B cell (primary cell): ENCODE measurements around the gene PHLDA3. TPM values are rescaled to one million over a fixed set of nuclear protein-coding genes. Genes with fewer than 3 reads are reported as not detected.

Source experiments
- ATAC-seq: fragments of 200-7000 bp; cut with Tn5 transposase; one replicate; pipeline ENCODE4 v1.10.0; 2021; ENCODE audit warnings: low read depth, mild to moderate bottlenecking, moderate number of reproducible peaks, moderate library complexity
- CTCF ChIA-PET: fragments of 350-600 bp; sonication (Branson Sonifier 250); formaldehyde crosslinking; loops from one replicate; lab custom pipeline; 2021; ENCODE audit warnings: antibody characterized with exemption, inconsistent platforms; lab: Charles Lee
- POLR2A ChIA-PET: fragments of 350-600 bp; sonication (Branson Sonifier 250); formaldehyde crosslinking; loops from one replicate; lab custom pipeline; 2021; ENCODE audit warnings: antibody characterized with exemption; lab: Charles Lee
- DNase-seq: peaks from one replicate; pipeline ENCODE4 v3.0.0; 2013
- H2AFZ ChIP-seq: 2 replicates; pipeline ENCODE4 v1.6.1; 2012; ENCODE audit warnings: mild to moderate bottlenecking, low read depth, low read length; ENCODE audit not compliant: insufficient read depth, poor library complexity, severe bottlenecking
- H3K27ac ChIP-seq, 2 donors: 1 replicate in 1 of 2; 2 replicates in 1 of 2; pipeline ENCODE4 v1.5.1; 2012 to 2013; ENCODE audit warnings: low read length in 2 of 2, mild to moderate bottlenecking in 2 of 2, moderate library complexity in 1 of 2
- H3K27me3 ChIP-seq, 4 experiments: fragments of 200-600 bp in 1 of 4; sonication (generic) in 1 of 4; replicated peaks in 1 of 4; 1 replicate in 2 of 4; 2 replicates in 2 of 4; pipeline versions ENCODE4 v1.6.1 to v1.7.0; 2013 to 2016; ENCODE audit warnings: low read length in 3 of 4, mild to moderate bottlenecking in 2 of 4, mixed read lengths in 1 of 4, moderate library complexity in 1 of 4; ENCODE audit not compliant: insufficient read depth in 4 of 4, control insufficient read depth in 3 of 4; ENCODE audit errors: control extremely low read depth in 1 of 4
- H3K36me3 ChIP-seq, 2 experiments: replicated peaks in 1 of 2; 1 replicate in 1 of 2; 2 replicates in 1 of 2; pipeline versions ENCODE4 v1.6.1 to v1.7.1; 2013; ENCODE audit warnings: low read length in 1 of 2; ENCODE audit not compliant: insufficient read depth in 2 of 2, control insufficient read depth in 1 of 2; ENCODE audit errors: control extremely low read depth in 1 of 2, extremely low read depth in 1 of 2
- H3K4me1 ChIP-seq, 2 donors: fragments of 200-600 bp in 1 of 2; sonication (generic) in 1 of 2; 1 replicate in 1 of 2; 2 replicates in 1 of 2; pipeline versions ENCODE4 v1.5.1 to v1.6.1; 2013 to 2017; ENCODE audit warnings: low read length in 2 of 2; ENCODE audit not compliant: control insufficient read depth in 2 of 2, insufficient read depth in 2 of 2
- H3K4me2 ChIP-seq: replicated peaks from 2 replicates; pipeline ENCODE3; 2012; ENCODE audit warnings: mild to moderate bottlenecking, low read depth, low read length; ENCODE audit not compliant: poor library complexity, severe bottlenecking
- H3K4me3 ChIP-seq, 5 experiments: fragments of 200-600 bp in 1 of 5; sonication (generic) in 1 of 5; 1 replicate in 3 of 5; 2 replicates in 2 of 5; pipeline versions ENCODE4 v1.5.1 to v1.7.0; 2011 to 2016; ENCODE audit warnings: low read length in 4 of 5, mild to moderate bottlenecking in 4 of 5, low read depth in 2 of 5, control low read depth in 1 of 5, moderate library complexity in 1 of 5; ENCODE audit not compliant: insufficient read depth in 1 of 5; ENCODE audit errors: control extremely low read depth in 1 of 5, extremely low read depth in 1 of 5
- H3K79me2 ChIP-seq: fragments of 200-600 bp; sonication (generic); one replicate; pipeline ENCODE4 v1.6.0; 2016; ENCODE audit warnings: low read length; ENCODE audit not compliant: control insufficient read depth, insufficient read depth
- H3K9ac ChIP-seq: fragments of 200-600 bp; sonication (generic); 2 replicates; pipeline ENCODE4 v1.6.1; 2017; ENCODE audit warnings: mild to moderate bottlenecking, low read length, moderate library complexity
- H3K9me3 ChIP-seq, 3 donors: one replicate each; pipeline versions ENCODE4 v1.6.1 to v1.7.1; 2013; ENCODE audit warnings: low read length in 2 of 3; ENCODE audit not compliant: control insufficient read depth in 2 of 3, insufficient read depth in 1 of 3; ENCODE audit errors: control extremely low read depth in 1 of 3
- H4K20me1 ChIP-seq: 2 replicates; pipeline ENCODE4 v1.6.0; 2012; ENCODE audit warnings: mild to moderate bottlenecking, low read length; ENCODE audit not compliant: insufficient read depth, control insufficient read depth, poor library complexity, severe bottlenecking
- H3K27ac Mint-ChIP-seq: one replicate; pipeline ENCODE4 v1.8.0; 2021; ENCODE audit warnings: mixed read lengths
- H3K27me3 Mint-ChIP-seq: one replicate; pipeline ENCODE4 v1.8.0; 2021; ENCODE audit warnings: mixed read lengths
- H3K4me1 Mint-ChIP-seq: one replicate; pipeline ENCODE4 v1.8.0; 2021; ENCODE audit warnings: mixed read lengths
- H3K4me3 Mint-ChIP-seq: one replicate; pipeline ENCODE4 v1.8.0; 2021; ENCODE audit warnings: mixed read lengths
- H3K9me3 Mint-ChIP-seq: one replicate; pipeline ENCODE4 v1.8.0; 2022; ENCODE audit warnings: mixed read lengths; ENCODE audit not compliant: insufficient read depth
- CTCF ChIP-seq: fragments of 200-600 bp; IDR thresholded peaks from one replicate; pipeline ENCODE4 v1.8.0; 2022; ENCODE audit warnings: antibody characterized with exemption, mild to moderate bottlenecking
- EZH2 ChIP-seq: IDR thresholded peaks from 2 replicates; pipeline ENCODE4 v1.6.1; 2012; ENCODE audit warnings: borderline replicate concordance, low read depth, mild to moderate bottlenecking, moderate library complexity, low read length; ENCODE audit not compliant: insufficient read depth, poor library complexity, severe bottlenecking
- WGBS: methylation state at CpG from one replicate; pipeline ENCODE4 v1.1.5; 2013; ENCODE audit warnings: missing lambda C conversion rate; ENCODE audit not compliant: insufficient coverage; 5-methylcytosine and 5-hydroxymethylcytosine counted together
- intact Hi-C: fragments of 100-400 bp; cut with micrococcal nuclease; formaldehyde crosslinking; loops from one replicate; pipeline ENCODE4 v1.10.0; 2022
- polyA plus RNA-seq: library from polyadenylated mRNA; depleted of rRNA; stranded (reverse); fragments of >200 nt; gene quantifications from 2 replicates; pipeline ENCODE4 v1.2.3, GENCODE V29; 2012
- total RNA-seq, 2 donors: library from RNA; stranded (reverse); fragments of 120-200 nt in 1 of 2; gene quantifications; 1 replicate in 1 of 2; 2 replicates in 1 of 2; pipeline versions ENCODE4 v1.2.3 to v1.2.4, GENCODE V29; 2013 to 2022

Gene PHLDA3
- total and polyA plus RNA-seq, 2 donors (not counting 1 experiment from before 2014, with no cell fraction given) = 0.20 to 0.30 TPM

DNA sequence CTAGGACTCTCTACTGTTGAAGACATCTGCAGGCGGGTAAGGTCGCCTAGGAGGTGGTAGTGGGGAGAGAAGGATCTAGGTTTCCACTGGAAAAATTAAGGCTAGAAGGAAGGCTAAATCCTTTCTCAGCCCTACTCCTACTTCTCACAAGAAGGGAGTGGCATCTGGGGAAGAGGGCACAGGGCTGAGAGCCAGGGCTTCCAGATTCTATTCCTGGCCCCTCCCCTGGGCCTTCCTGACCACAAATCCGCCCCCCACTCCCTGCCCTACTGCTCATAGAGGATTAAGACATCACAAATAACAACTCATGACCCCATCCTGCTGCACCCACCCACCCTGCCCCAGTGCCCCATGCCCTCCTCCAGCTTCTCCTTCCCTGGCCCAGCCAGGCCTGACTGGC lies 2.5 kb downstream of the PHLDA3 start:
- no peak overlapping the region for H3K4me3 ChIP-seq
- H3K27me3 ChIP-seq = peaks cover 0 to 25% (median 12%) of the 10 kb centered on the region in 4 experiments
- H3K79me2 ChIP-seq = no peaks in the 10 kb centered on the region
- TF ChIP-seq CTCF (no peak), EZH2 (no peak)
- H3K9me3 Mint-ChIP-seq = no peaks in the 10 kb centered on the region
- ChIA-PET POLR2A (no interaction called here), CTCF (interaction anchor here (1.8 kb wide), 1 partner anchor 15 kb away, joined by 9 read pairs; no protein-coding TSS in a partner anchor)
- H3K4me3 Mint-ChIP-seq = no peak overlapping the region
- H4K20me1 ChIP-seq = no peaks in the 10 kb centered on the region
- no peak overlapping the region for H3K27ac Mint-ChIP-seq
- peaks cover 10% of the 10 kb centered on the region for H3K4me1 Mint-ChIP-seq
- intact Hi-C loops = no loop called here
- H3K4me2 ChIP-seq = no peak overlapping the region
- H3K9me3 ChIP-seq = no peaks in the 10 kb centered on the region
- no peak overlapping the region for H2AFZ ChIP-seq
- peaks cover 42% of the 10 kb centered on the region for H3K27me3 Mint-ChIP-seq
- DNase-seq (no peak), ATAC-seq (no peak)
- no peaks in the 10 kb centered on the region for H3K36me3 ChIP-seq
- 38% methylated on average over 1 of the region's 3 CpGs for WGBS
- peaks cover 9 to 14% of the 10 kb centered on the region in 2 donors for H3K4me1 ChIP-seq
- H3K27ac ChIP-seq = no peak overlapping the region
- no peak overlapping the region for H3K9ac ChIP-seq

GRCh38 chr1:201465698-201466290 lies 3.2 kb downstream of the PHLDA3 start:
- H3K9me3 Mint-ChIP-seq = no peaks in the 10 kb centered on the region
- WGBS = 87% methylated on average over 8 of the region's 9 CpGs
- H3K27me3 ChIP-seq = peaks cover 0 to 24% (median 11%) of the 10 kb centered on the region in 4 experiments
- no peak overlapping the region for H3K4me2 ChIP-seq
- intact Hi-C loops = no loop called here
- POLR2A ChIA-PET = no interaction called here
- H2AFZ ChIP-seq = no peak overlapping the region
- ATAC-seq (no peak), DNase-seq (no peak)
- peaks cover 37% of the 10 kb centered on the region for H3K27me3 Mint-ChIP-seq
- H3K4me1 ChIP-seq = peaks cover 9 to 14% of the 10 kb centered on the region in 2 donors
- TF ChIP-seq EZH2 (no peak), CTCF (no peak)
- no peak overlapping the region for H3K27ac ChIP-seq
- H3K36me3 ChIP-seq = no peaks in the 10 kb centered on the region
- H3K4me3 ChIP-seq = no peak overlapping the region
- H3K9ac ChIP-seq = no peak overlapping the region
- no peaks in the 10 kb centered on the region for H3K9me3 ChIP-seq
- no peaks in the 10 kb centered on the region for H3K79me2 ChIP-seq
- no peaks in the 10 kb centered on the region for H4K20me1 ChIP-seq
- CTCF ChIA-PET = interaction anchor here (1.0 to 1.8 kb wide), 2 partner anchors 16 to 18 kb away, joined by 3 to 9 read pairs; no protein-coding TSS in a partner anchor
- H3K27ac Mint-ChIP-seq = no peak overlapping the region
- peaks cover 10% of the 10 kb centered on the region for H3K4me1 Mint-ChIP-seq
- no peak overlapping the region for H3K4me3 Mint-ChIP-seq
